NCI-H1436 treated with DMSO at 0.1 percent for 48 hours (cell line): Measurements from ENCODE around the gene PACS1.

Source experiments
- DNase-seq: peaks from one replicate; lab custom pipeline; 2025; lab: John Stamatoyannopoulos, UW

The PACS1 gene

DNA sequence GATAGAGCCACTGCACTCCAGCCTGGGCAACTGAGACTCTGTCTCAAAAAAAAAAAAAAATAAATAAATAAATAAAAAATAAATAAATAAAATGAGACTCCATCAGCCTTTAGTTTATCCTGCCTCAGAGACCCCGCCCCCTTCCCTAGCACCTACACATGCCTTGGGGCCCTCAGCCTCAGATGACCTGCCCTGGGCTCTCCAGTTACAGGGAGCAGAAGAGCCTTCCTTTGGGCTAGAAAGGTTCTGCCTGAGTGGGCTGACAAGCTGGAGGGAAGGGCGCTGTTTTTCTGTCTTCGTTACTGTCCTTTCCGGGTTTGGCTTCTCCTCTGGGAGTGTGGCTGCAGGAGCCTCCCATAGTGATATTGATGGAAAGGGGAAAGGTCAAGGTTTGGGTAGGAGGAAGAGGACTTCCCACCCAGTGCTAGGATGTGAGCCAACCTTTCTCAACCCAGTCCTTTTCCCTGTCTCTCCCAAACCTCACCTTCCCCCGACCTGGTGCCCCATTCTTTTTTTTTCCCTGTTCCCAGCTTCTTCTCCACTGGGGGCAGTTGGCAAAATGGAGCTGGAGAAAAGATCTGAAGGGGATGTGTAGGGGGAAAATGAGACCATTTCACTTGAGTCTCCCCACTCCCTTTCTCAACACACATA is 19.4 kb upstream of the PACS1 start:
- no peak for DNase-seq

DNA sequence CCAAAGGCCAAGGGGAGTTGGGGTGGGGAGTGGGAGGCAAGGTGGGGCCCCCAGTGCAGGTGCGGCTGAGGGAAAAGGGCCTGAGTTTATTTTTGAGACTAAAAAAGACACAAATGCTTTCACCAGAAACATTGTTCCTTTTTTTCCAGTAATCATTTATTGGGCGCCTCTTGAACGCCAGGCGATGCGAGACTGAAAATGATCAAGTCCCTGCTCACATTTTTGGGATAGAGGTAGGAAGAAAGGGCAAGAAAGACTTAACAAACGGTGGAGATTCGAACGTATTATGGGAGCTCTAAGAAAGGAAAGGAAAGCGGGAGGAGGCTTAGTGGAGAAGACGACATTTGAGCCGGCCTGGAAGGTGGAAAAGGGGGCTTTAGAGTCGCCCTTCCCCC is 18.7 kb upstream of the PACS1 start:
- no peak for DNase-seq

DNA sequence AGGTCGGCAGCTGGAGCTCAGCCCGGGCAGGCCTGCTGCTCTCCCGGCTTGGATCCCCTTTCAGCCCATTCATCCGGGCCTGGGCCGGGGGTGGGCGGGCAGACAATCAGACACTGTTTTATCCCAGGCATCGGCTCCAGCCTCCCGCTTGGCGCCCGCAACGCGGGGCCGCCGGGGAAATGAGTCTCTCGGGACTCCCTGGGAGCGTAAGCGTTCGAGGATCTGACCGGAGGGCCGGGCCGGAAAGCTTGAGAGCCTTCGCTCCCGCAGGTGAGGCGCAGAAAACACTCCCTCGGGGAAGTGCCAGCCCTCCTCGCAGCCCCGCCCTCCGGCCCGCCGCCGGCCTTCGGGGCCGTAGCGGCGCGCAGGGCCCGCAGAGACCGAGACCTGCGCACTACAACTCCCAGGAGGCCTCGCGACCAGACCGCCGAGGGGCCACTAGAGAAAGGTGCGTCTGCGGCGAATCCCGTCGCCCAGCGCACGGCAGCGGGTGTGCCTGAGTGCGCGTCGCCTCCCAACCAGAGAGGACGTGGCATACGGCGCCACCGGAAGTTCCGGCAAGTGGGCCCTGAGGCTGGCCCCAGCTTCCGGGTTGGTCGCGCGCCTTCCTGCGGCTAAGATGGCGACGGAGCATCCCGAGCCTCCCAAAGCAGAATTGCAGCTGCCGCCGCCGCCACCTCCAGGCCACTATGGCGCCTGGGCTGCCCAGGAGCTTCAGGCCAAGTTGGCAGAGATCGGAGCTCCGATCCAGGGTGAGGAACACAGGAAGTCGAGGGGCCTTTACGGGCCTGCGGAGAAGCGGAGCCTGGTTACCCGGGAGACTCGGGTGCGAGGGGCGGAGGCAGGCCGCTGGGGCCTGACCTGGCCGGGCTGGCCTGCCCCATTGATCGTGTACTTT is 18.1 kb upstream of the PACS1 start, which contains the start of gene SF3B2:
Gene SF3B2 (plus strand): TSS at position 599 of the 898 bp plus-strand sequence. CDS start 21 bp downstream, at position 620.
- DNase-seq = peak; percentile 90

DNA sequence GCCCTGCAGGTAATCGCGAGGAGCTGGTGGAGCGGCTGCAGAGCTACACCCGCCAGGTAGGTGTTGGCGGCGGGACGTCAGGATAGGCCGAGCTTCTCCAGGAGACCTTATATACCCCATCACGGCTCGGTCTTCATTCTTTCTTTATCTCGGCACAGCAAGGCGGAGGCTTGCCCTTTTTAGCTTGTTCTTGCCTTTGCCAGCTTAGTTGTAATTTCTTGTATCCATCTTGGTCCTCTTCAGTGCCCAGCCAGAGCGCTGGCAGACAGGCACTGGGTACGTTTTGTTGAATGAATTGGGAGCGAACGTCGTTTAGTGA is 17.4 kb upstream of the PACS1 start:
- DNase-seq = no peak

DNA sequence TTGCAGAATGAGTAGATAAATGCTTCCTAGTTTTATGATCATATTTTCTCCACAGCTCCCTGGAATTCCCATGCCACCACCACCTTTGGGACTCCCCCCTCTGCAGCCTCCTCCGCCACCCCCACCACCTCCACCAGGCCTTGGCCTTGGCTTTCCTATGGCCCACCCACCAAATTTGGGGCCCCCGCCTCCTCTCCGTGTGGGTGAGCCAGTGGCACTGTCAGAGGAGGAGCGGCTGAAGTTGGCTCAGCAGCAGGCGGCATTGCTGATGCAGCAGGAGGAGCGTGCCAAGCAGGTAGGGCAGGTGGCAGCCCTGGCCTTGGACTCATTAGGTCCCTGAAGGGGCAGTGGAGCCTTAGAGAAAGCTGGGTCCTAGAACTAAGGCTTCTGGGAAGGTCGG is 15.1 kb upstream of the PACS1 start:
- no peak for DNase-seq

DNA sequence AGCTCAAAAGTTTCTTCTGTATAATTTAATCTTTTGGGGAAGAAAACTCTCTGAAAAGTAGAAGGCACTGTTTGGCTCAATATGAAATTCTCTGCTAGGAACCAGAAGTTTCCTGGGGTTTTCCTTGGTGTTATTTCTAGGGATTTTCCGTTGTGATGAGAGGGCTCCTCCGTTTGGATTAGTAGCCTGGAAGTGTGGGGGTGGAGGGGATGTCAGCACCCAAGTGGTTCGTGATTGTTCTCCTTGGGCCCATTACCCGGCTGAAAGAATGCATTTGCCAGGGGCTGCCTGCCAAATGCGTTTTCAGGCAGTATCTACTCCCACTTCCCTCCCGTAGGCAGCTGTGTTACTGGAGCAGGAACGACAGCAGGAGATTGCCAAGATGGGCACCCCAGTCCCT is 13.6 kb upstream of the PACS1 start:
- DNase-seq = no peak

DNA sequence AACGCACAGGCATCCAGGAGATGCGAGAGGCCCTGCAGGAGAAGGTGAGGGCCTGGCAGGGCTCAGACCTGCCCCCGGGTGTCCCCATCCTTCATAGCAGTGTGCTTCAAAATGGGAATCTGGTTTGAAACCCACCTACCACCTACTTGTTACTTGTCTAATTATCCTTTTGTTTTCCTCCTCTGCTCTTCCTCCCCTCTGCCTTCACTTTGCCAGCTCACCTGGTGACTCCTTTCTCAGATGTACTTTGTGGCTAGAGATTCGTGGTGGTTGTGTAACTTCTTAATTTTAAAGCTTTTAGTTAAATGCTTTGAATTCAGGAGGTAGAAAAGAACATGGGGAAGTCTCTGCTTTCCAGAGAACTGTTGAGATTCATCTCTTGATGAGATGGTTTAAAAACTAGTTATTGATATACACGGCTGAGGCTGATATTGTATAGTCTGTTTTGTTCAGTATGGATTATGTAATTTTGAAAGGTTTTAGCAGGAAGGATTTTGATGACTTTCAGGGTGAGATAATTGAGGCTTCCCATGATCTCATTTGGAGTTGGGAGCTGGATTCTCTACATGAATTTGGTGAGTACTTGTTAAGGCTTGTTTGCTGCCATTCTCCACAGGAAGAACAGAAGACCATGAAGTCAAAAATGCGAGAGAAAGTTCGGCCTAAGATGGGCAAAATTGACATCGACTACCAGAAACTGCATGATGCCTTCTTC is 9.9 kb upstream of the PACS1 start:
- DNase-seq = no peak

DNA sequence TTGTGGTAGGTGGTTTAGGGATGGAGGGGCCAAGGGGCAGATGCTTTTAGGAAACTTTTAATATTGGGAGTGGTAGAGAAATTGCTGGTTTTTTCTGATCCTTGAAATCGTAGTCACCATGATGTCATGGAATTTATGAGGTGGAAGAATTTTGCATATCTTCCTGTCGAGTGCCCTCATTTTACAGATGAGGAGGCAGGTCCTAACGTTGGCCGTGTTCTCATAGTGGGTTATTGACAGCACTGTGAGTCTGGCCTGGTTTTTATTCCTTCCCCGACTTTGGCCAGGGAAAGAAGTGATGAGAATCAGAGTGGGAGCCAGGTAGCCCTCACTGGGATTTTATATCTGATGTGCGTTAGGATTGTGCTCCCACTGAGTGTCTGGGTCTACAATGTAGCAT is 8.8 kb upstream of the PACS1 start:
- no peak for DNase-seq

DNA sequence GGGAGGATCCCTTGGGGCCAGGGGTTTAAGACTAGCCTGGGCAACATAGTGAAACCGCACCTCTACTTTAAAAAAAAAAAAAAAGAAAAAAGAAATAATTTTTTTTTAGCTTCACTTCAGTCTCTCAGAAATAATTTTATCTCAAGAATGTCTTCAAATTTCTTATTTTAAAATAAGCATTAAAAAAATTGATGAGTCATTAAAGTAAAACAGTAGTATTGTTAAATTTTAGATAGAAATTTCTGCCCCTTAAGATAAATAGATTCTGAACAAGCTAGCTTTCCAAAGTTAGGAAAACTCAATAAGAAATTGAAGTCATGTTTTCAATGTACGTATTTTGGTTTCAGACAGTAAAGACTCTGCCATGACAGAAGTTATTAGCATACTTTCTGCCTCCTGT is 7.7 kb upstream of the PACS1 start:
- no peak for DNase-seq

DNA sequence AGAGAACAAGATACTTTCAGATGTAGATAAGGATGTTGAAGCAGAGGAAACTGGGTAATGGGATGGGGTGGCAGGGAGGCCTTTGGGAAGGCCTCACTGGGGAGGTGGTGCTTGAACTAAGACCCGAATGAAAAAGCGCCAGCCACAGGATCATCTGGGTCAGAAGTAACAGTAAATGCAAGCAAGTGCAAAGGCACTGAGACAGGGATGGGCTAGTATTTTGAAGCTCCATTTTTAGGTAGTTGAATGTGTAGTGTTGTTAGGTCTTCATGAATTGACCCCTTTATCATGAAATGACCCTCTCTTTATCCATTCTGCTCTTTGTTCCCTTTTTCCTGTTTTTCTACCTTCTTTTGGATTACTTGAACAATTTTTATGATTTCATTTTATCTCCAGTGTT is 6.2 kb upstream of the PACS1 start:
- DNase-seq = no peak

DNA sequence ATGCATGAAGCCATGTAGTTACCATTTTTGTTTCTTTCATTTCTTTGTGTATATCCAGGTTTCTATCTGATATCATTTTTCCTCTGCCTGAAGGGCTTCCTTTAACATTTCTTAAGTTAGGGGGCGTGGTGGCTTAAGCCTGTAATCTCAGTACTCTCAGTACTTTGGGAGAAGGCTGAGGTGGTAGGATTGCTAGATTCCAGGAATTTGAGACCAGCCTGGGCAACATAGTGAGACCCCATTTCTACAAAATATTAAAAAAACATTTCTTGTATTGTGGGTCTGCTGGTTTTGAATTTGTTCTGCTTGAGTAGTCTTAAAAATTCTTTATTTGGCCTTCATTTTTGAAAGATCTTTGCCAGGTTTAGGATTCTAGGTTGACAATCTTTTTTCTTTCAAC is 5.5 kb upstream of the PACS1 start:
- no peak for DNase-seq

DNA sequence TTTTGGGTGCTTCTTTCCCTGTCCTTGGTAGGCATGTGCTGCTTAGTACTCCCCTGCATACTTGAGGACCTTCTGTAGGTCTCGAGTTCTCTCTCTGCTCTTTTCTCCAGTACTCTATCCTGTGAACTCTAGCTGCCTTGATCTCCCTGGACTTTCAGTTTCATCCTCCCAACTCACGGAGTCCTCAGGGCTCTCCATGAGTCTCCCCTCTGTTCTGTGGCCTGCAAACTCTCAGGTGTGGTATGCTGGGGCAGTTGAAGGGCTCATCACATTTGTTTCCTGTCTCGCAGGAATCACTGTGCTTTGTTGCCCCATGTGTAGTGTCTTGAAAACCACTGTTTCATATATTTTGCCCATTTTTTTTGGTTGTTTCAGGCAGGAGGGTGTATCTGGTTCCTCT is 3.3 kb upstream of the PACS1 start:
- DNase-seq = no peak

DNA sequence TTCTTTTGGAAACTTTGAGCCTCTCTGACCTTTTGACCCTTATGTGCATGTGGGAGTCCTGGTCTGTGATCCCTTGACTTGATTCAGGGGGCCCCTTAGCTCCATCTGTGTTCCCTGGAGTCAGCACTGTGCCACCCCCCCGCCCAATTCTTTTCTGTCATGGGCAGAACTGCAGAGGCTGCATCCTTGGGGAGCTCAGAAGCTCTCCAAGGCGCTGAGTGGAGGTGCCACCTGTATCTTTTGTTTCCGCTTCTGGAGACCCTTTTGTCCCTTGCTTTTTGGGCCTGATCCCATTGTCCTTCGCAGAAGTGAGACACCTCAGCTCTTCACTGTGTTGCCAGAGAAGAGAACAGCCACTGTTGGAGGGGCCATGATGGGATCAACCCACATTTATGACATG is 2.4 kb upstream of the PACS1 start:
- DNase-seq = no peak

DNA sequence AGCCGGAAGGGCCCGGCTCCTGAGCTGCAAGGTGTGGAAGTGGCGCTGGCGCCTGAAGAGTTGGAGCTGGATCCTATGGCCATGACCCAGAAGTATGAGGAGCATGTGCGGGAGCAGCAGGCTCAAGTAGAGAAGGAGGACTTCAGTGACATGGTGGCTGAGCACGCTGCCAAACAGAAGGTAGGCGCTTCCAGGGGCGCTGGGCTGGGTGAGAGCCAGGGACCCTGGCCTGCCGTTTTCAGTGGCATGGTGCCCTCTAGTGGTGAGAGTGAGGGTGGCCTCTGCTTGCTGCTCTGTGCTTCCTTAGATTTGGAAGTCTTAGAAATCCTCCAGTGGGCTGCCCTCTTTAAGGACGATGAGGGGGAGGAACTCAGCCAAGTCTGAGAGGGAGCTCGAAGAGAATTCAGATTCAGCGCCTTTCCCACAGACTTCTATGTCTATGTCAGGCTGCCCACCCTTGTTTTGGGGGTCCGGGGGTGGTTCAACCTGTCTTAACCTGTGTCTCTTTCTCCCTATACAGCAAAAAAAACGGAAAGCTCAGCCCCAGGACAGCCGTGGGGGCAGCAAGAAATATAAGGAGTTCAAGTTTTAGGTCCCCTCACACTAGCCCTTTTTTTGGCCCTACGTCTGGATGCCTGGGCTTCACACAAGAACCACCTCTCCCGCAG is 1.8 kb upstream of the PACS1 start:
- no peak for DNase-seq

DNA sequence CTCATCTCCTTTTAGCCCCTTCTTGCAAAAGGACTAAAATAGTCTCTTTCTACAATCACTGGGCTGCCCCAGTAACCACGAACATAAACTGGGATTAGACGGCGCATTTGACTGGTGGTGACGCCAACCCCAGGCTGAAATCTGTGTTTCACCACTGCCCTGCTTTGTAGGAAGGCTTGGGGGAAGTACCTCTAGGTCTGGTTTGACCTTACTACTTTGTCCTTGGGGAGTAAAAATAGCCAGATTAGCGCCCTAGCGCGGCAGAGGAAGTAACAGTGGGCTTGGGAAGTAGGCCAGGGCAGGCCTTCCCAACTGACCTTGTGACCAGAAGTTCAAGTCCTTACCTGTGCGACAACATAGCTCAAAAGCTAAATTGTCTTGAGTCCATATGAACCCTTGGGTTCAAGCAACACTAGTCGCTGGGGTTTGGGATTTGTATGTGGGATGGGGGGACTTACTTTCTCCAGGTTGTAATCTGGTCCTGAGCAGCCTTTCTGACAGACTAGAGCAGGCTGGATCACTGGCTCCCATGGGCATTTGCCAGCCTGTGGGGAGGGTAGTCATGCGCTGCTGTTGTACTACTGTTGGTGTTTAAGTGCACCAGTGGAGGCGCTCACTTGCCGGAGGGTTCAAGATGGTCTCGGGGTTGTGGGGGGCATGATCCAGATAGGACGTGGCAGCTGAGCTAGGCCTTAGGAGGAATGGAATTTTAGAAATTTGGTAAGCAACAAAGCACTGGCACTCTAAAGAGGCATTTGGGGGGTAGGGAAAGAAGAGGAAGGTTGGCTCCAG is 953 bp upstream of the PACS1 start:
- no peak for DNase-seq

DNA sequence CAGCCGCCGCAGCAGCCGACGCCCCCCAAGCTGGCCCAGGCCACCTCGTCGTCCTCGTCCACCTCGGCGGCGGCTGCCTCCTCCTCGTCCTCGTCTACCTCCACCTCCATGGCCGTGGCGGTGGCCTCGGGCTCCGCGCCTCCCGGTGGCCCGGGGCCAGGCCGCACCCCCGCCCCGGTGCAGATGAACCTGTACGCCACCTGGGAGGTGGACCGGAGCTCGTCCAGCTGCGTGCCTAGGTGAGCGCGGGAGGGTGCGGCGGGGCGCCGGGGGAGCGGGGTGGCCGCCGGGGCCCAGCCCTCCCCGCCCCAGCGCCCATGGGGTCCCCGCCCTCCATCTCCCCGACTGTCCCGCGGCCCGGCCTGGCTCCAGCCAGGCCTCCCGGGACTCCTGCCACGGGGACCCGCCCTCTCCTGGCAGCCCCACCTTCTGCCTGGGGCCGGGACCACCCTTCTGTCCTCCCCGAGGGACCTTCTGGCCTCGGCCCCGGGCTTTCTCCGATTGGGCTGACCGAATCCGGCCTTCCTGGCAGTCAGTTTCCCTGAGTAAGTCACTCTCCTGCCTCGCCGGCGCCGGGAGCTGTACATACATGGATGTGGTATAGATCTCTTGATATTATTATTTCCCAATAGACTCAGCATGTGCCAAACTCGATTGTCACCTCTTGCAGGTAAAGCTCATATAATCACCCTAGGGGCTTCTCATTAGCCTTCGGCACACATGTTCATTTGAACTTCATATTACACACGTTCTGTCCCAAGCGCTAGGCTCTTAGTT is 720 bp downstream of the PACS1 start:
- DNase-seq = no peak

DNA sequence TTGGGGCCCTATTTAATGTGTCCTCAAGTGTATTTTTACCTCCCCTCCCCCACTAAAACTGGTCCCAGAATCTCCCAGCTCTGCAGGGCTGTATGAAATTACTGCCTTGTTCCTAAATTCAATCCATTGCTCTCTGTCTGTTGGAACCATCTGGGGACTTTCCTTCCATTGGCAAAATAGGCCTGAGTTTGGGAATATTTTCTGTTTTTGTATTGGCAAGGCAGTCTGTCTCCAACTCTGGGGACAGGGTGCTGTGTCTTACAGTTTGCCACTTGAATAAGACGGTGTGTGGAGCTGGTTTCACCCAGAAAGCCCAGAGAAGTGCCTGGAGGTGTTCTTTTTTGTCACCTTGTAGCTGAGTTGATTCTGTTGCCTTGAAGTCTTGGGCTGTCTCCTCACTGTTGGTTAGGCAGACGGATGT is 1.3 kb downstream of the PACS1 start:
- no peak for DNase-seq

DNA sequence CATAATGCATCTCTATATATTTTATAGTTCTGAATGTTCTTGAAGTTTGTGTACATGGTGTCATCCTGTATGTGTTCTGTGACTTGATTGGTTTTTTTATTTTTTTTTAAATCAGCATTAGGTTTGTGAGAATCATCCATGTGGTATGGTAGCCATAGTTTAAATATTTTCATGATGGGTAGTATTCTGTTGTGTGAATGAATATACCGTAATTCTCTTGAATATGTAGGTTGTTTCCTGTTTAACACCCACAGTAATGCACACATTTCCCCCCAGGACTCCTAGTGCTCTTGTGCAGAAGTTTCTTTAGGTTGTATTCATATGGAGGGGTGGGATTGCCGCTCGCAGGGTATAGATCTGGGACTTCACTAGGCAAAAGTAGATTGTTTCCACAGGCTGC is 2.0 kb downstream of the PACS1 start:
- DNase-seq = no peak

DNA sequence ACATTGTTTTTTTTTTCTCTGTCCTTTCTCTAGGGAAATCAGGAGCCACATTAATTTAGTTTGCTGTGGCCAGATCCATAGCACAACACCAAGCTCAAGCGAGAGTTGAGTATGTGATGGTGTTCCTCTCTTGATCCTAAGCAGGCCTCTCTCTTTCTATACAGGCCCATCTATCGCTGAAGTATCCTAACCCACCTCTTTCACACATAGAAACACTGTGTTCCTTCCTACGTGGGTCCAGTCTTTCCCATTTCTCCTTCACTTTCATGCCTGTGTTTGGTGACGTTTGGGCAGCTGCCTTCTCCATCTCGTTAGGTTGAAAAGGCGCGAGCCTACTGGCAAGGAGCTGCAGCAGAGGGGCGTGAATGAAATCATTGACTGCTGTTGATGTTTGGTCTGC is 2.4 kb downstream of the PACS1 start:
- DNase-seq = no peak

DNA sequence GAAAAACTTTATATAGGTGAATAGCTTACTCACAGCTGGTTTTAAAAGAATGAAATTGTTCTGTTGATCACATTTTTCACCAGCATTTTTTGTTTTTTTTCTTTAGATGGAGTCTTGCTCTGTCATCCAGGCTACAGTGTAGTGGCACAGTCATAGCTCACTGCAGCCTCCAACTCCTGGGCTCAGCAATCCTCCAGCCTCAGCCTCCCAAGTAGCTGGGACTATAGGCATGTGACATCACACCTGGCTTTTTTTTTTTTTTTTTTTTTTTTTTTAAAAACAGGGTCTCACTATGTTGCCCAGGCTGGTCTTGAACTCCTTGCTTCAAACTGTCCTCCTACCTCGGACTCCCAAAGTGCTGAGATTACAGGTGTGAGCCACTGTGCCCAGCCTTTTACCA is 3.6 kb downstream of the PACS1 start:
- no peak for DNase-seq

DNA sequence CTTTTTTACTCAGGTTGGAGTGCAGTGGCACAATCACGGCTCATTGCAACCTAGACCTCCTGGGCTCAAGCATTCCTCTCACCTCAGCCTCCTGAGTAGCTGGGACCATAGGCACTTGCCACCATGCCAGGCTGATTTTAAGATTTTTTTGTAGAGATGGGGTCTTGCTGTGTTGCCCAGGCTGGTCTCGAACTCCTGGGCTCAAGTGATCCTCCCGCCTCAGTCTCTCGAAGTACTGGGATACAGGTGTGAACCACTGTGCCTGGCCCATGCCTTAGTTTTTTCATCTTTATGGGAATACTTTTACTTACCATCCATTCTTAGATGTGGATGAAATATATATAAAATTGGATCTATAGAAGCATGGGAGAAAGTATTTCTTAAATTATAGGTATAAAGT is 5.2 kb downstream of the PACS1 start:
- DNase-seq = no peak
